ENCODE measurements around the gene OSTF1.

- no peak for TF ChIP-seq CTCF (conservative IDR thresholded peaks at IDR 0.05; ENCODE audit: low read length)
- TF ChIP-seq EZH2phosphoT487 (IDR thresholded peaks at IDR 0.05; ENCODE audit: borderline replicate concordance), result no peak
These were observed 60.2 kb downstream of the OSTF1 start for GRCh38 chr9:75148561-75148960.

Data from Loucy (cell line).